ENCODE data around the gene FICD.
A peak's percentile ranks its signal among the peaks of the same experiment; 100 is the strongest.
"Not testable (repeated sequence)": the region's sequence is repeated elsewhere in the genome, so short reads cannot be mapped to it uniquely, and the experiment has no call there.

The FICD gene

DNA sequence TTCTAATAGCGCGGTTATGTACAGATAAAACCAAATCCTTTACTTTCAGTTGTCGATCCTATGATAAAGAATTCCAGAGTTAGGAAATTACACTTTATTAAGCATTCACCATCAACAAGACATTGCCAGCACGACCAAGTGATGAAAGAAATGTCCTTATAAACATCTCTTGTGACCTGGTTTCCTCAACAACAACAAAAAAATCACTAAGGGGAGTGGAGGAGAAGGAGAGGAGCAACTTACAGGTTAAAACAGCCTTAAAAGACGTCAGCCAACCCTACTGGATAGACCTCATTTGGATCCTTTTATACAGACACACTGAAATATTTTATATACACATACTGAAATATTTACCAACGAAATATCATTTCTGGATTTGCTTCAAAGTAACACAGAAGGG is 23.1 kb downstream of the FICD start:
- DNase-seq (ENCODE audit: low spot score): no peak

DNA sequence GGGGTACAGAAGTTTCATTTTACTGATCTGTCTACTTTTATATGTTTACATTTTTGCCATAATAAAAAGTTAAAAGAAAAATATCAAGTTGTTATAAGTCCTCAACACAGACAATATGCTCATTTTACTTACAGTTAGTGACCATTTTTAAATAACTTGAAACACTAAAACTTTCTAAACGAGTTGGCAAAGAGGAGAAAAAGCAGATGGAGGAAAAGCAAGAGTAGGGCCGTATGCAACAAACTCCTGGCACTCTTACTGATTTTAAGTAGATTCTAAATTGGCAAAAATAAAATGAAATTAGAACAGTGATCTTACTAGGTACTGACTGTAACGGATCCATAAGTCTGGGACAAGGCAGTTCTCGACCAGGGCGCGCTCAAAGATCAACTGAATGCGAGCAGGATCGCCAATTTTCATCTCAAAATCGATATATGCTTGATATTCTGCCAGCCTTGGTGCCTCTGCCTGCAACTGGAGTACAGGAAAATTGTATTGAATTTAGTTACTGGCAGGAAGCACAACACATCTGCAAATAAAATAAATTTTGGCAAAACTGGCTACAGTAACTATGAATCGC is 23.6 kb downstream of the FICD start:
- DNase-seq (ENCODE audit: low spot score): no peak

DNA sequence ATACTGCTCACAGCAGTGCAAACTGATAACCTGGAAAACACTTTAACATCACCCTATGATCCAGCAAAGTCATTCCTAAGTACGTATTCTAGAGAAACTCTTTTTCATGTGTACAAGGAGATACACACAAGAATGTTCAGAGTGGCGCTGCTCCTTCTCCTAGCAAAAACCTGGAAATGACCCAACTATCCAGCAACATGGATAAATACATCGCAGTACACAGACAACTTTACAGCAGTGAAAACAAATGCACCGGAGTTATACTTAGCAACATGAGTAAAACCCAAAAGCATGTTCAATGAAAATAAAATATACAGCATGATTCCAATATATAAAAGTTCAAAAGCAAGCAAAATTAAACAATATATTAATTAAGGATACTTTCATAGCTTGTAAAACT is 27.2 kb downstream of the FICD start:
- DNase-seq (ENCODE audit: low spot score): no peak

DNA sequence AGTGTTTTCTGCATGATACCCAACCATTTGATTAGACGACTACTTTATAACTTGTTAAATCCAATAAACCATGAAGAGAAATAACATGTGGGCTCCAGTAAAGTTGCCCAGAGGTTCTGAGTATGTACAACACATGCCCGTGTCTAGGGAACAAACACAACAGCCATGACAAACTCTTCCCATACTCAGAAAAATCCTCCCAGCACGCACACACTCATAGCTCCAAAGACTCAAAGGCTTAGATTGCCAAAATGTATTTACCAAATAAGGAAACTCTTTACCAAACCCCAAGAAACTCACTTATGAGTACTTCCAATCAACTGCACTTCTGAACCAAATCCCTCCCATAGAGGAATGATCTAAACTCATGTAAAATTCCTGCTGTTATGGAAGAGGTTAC is 28.6 kb downstream of the FICD start:
- DNase-seq (ENCODE audit: low spot score): no peak

DNA sequence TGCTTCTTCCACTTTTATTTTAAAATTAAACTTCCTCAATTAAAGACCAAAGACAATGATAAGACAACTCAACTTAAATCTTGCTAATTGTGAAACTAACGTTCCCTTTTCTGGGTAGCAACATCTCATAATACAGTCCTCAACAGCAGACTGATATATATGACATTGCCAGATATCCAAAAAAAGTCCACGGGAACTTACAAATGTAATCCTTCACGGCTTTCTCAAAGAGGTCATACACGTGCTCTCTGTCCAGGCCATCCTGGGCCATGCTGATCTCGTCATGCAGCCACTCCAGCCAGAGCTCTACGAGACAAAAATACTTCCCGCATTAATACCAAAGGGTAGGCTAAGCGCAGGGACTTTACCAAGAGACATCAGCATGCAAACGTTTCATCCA is 32.6 kb downstream of the FICD start:
- no peak for DNase-seq (ENCODE audit: low spot score)

DNA sequence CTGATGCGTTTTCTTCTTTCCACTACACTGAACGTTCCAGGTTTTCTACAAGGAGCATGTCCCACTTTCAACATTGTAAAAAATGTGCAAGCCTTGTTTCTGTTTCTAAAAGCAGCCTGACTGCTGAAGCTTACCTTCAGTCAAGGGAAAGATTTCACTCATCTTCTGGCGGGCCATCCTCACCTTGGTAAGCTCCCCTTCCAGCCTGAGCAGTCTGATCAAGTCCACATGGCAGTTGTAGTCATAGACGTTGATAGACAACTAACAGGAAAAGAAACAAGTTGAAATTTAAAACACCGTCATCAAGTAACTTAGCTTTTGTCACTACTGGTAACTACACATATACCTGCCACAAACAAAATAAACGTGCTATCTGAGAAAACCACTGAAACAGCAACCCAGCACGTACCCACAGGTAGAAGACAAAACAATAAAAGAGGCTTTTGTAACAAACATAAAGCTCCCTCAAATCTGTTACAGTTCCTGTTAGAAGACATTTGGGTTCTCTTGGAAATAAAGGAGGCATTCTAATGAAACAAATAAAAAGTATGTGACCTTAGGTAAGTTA is 34.0 kb downstream of the FICD start:
- DNase-seq (ENCODE audit: low spot score): no peak

DNA sequence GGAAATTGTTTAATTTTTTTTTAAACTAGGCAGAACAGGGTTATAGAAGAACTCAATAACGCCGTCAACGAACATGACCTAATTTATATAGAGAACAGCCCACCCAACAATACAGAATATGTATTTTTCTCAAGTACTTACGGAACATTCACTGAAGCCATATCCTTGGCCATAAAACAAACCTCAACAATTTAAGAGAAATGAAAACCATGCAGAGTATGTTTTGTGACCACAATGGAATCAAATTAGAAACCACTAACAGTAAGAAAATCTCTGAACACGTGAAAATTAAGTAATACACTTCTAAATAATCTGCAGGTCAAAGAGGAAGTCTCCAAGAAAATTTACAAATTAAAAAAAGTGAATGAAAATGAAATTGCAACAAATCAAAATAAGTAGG is 36.5 kb downstream of the FICD start:
- DNase-seq (ENCODE audit: low spot score): no peak

DNA sequence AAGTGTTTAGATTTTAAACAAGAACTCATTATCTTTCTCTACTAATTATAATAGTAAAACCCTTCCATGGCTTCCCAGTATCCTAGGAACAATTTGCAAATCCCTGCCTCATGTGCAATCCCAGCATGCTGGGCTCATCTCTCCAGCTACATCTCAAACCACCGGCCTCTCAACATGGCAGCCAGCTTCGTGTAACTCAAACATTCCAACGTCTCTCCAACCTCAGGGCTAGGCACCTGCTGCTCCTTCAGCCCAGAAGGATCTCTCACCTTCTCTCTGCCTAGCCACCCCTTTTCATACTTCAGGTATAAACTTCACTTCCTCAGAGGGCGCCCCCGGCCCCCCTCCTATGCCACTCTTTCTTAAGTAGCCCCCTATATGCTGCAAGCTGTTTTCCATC is 38.7 kb downstream of the FICD start:
- no peak for DNase-seq (ENCODE audit: low spot score)

DNA sequence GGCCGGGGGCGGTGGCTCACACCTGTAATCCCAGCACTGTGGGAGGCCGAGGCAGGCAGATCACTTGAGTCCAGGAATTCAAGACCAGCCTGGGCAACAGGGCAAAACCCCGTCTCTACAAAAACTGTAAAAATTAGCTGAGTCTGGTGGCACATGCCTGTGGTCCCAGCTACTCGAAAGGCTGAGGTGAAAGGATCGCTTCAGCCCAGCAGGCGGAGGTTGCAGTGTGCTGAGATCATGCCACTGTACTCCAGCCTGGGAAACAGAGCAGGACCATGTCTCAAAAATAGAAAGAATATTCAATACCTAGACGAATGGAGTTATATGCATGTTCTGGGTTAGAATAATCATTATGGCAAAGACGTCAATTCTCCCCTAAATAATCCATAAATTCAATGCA is 40.3 kb downstream of the FICD start:
- DNase-seq (ENCODE audit: low spot score): not testable (repeated sequence)

DNA sequence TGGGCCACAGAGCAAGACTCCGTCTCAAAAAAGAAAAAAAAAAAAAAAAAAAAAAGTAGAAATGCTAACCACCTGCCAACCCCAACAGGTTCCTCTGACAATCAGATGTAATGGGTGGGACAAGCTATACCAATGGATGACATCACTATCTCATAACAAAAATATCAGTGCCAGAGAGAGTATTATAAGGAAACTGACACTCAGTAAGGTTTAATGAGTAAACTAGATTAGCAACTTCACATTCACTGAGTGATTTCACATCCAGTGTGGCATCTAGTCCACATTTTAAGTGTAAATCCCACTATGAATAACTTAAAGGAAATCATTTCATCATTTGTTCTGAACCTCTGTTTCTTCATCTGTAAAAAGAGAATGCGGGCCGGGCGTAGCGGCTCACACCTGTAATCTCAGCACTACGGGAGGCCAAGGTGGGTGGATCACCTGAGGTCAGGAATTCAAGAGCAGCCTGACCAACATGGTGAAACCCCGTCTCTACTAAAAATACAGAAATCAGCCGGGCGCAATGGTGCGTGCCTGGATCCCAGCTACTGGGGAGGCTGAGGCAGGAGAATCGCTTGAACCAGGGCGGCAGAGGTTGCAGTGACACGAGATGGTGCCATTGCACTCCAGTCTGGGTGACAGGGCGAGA is 44.1 kb downstream of the FICD start:
- no peak for DNase-seq (ENCODE audit: low spot score)

DNA sequence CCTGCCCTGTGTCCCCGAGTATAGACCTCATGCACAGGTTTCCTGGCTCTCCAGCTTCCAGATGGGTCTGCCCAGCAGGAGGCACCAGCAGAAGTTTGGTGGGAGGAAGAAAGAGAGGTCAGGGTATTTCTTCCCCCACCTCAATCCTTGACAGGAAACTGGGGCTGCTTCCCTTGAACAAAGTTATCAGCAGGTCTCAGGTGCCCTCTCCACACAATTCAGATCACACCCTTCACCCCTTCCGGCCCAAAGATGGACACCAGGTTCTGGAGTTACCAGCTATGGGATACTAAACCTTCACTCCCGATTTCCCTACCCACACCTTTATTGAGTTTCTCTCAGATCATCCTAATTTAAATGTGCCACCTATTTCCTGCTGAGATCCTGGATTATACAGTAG is 44.7 kb downstream of the FICD start:
- DNase-seq (ENCODE audit: low spot score): no peak

DNA sequence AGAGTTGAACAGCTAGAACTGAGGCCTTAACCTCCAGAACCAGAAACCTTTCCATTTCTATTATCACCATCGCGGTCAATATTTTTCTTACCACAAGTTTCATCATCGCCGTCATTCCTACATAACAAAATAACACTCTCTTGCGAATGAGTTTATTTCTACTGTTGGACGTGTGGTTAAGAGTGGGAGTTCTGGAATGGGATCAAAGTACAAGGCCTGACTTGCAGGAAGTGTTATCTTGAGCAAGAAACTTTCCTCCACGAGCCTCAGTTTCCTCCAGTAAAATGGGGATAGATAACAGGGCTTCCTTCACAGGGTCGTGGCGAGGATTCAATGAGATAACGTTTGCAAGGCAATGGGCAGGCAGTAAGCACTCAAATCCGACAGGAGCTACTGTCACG is 45.2 kb downstream of the FICD start:
- DNase-seq (ENCODE audit: low spot score): no peak

DNA sequence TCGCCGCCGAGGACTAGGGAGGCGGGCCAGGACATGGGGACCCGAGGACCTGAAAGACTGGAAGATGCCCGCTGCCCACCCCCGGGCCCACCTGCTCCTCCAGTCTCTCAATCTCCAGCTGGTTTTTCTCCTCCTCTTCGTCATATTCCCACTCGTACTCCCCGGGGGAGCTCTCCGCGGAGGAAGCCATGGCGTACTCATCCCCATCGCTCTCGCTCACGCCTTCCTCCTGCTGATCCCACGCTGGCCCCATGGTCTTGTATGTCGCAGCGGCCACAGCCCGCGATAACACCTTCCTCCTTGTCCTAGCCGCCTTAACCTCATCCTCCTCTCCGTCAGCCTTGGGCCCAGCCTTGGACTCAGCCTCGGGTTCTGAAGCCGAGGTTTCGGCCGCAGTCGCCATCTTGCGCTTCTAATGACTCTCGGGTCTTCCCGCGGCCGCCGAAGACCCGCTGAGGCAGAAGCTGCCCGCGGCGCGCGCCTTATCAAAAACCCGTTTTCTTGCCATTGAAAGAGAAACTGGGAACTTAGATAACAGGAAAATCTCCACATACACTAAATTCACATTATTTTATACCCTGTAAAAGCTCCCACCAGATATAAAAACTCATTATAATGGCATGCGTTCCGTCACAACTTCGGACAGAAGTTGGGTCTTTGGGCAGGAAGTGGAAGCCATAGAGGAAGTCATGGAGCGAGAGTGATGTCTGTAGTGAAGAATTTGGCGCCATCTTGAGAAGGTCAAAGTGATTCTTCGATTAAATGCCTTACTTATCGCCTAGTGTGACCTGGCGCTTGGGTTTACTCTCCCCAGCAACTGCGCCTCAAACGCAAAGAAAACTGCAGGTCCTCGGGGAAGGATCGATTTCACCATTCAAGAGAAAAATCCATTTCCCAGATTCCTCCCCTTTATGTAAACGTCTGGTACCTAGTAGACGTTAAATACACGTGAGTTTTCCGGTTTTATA is 46.0 kb downstream of the FICD start, which contains the start of gene SART3:
SART3 (minus strand) TSS at position 422 of the 968 bp plus-strand sequence; CDS start at position 403, 19 bp downstream.
- peak; percentile 96 for DNase-seq (ENCODE audit: low spot score)

DNA sequence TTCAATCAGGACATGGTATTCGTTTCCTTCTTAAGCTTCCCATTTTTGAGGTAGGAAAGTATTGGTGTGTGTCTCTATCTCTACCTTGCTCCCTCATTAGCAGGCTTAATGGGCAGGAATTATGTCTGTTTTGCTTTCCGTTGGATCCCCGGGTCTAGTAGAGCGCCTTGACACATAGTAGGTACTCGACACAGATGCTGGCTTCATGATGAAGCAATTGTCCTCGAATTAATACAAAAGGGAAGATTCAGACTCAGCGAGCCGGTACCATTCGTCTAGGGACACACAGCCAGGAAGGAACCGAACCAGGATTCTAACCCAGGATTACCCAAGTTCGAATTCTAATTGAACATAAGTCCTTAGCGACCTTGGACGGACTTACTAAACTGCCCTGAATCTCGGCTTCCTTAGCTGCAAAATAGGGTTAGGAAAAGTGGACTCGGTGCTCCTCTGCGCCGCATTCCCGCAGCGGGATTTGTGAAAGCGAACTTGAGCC is 46.8 kb downstream of the FICD start:
- DNase-seq (ENCODE audit: low spot score): no peak

DNA sequence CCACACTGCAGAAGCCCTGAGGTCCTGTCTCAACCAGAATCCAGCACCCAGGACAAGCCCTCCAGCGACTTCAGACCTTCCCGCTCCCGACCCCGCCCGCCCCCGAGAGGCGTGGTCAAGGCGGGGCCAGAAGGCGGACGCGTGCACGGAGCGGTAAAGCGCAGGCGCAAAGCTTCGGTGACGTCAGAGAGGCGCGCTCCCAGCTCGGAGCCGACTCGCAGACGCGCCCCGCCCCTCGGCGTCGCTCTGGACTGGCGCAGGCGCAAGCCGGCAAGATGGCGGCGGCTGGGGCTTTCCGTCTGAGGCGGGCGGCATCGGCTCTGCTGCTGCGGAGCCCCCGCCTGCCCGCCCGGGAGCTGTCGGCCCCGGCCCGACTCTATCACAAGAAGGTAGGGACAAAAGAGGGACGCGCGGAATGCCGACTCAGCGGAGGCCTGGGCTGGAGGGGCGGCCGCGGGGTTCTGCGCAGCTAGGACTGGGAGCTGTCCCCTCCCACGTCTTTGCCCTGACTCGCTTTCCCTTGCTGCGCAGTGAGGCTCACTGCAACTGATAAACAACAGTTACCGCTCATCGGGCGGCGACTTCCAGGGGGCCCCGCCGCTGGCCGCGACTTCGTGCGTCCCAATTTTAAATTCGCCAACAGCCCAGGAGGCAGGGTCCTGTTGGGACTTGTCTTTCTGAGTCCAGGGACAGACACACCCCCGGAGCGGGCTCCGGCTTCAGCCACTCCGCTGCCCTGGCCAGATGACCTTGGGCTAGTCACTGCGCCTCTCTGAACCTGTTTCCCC is 47.5 kb downstream of the FICD start, which contains the start of gene ISCU:
ISCU (plus strand) TSS at position 249 of the 788 bp plus-strand sequence; CDS start at position 276, 27 bp downstream.
- DNase-seq (ENCODE audit: low spot score): peak; percentile 97

DNA sequence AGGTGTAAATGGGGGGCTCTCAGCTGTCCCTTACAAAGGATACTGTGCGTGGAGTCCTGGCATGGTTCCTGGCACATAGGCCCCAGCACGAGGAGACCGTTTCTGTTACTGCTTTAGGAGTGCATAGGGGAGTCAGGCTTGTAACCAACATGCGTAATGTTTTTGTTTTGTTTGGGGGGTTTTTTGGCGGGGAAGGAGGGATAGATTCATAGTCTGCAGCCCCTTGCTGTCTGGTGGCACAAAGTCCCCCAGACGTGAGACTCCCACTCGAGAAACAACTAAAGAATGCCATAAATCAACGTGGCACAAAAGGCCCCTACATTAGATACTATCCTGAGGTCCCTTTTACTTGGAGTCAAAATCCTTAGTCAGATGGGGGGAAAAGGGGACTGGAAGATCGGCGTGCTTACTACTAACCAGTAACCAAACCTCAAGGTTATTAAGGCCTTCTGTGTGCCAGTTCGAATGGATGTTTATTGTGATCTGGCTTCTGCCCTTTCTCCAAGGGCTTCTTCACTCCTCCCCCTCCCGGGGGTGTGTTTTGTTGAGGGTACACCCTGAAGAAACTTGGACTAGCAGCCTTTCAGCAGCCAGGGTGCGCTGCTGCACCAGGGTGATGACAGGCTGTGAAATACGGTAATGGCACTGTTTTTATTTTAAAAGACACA is 48.2 kb downstream of the FICD start:
- DNase-seq (ENCODE audit: low spot score): peak; percentile 93

DNA sequence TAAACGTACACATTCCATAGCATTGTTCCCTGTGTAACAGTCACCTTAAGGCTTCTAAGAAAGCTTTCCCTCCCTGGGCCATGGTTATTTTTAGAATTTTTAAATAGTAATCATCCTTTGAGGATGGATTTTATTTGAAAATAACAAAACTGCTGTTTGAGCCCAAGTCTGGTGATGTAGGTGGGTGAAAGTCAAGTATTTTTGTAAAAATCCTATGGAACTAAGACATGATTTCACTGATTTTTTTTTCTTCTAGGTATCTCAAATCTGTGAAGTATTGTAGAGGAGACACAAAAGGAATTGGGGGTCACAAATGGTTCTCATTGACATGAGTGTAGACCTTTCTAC is 48.7 kb downstream of the FICD start:
- DNase-seq (ENCODE audit: low spot score): no peak

DNA sequence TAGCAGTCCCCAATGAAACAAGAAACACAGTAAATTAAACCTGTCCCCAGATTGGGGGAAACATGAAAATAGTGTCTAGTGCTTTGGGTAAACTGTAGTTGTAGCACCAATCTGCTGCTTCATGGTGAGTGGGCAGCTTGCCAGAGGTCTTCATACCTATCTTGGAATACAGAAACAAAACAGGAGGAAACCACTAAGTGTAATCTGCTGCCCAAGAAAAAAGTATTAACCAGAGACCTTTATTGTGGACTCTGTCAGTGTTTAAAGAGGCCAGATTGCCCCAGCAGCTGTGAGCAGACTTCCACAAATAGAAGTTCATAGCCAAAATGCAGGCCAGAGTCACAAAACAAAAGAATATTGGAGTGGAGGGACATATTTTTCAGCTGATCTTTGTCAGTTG is 49.6 kb downstream of the FICD start:
- no peak for DNase-seq (ENCODE audit: low spot score)

DNA sequence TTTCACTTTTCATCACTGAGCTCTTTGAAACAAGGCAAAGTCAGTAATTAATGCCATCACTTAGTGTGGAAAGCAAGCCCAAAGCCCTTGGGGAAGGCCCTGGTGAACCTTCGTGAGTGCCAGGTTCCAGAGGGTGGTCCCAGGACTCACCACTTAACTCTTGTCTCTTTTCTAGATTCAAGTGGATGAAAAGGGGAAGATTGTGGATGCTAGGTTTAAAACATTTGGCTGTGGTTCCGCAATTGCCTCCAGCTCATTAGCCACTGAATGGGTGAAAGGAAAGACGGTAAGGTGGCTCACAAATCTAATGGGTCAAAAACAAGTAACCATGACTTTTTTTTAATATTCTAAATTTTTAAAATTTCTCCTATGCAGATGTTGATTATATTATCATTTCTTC is 50.1 kb downstream of the FICD start:
- DNase-seq (ENCODE audit: low spot score): peak; percentile 36

DNA sequence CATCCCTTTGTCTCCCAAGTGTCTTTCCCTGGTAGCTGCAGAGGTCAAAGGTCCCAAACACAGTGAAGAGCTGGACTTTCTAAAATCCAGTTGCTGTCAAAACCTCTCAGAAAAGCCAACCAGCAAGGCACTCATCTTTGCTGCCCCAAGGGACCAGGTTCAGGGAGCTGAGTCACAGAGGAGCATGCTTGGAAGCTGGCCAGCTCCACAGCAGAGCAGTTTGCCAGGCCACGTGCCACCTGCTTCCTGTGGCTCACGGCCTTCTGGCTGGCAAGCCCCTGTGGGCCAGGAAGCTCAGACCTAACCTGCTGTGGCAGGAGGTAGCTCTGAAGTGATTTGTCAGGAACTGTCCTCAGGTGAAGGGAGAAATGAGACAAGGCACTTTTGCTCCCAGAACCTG is 50.9 kb downstream of the FICD start:
- DNase-seq (ENCODE audit: low spot score): peak; percentile 30

DNA sequence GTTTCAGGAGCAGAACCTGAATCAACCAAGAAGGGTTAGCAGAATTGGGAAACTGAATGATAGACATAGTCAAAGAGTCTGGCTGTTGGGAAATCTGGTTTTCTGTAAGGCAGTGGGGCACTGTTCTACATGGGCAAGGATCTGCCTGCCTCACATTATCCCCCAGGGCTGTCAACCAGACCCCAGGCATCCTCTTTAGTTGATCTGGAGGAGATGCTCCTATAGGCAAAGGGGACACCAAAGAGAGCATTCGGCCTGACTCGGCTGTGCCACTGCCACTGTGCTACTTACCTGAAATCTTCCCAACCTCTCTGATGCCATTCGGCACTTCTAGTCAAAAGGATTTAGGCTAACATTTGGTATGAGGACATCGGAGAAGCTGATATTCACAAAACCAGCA is 51.4 kb downstream of the FICD start:
- no peak for DNase-seq (ENCODE audit: low spot score)
